HEK293 (cell line): ENCODE results near the gene C17orf100.

Source experiments
- CTCF ChIA-PET: fragments of 350-600 bp; formaldehyde crosslinking; extraction: SDS; loops from one replicate; lab custom pipeline; 2021; ENCODE audit warnings: antibody characterized with exemption; lab: Yijun Ruan, JAX
- POLR2A ChIA-PET: fragments of 300-600 bp; formaldehyde crosslinking; extraction: SDS; loops from one replicate; lab custom pipeline; 2020; ENCODE audit warnings: antibody characterized with exemption, inconsistent platforms; lab: Yijun Ruan, JAX
- H3K27ac ChIP-seq: fragments of 200-500 bp; sonication (Bioruptor generic); 2 replicates; pipeline ENCODE4 v1.5.1; 2014; ENCODE audit warnings: low read depth, low read length, control low read depth, inconsistent platforms; ENCODE audit errors: extremely low read depth
- H3K36me3 ChIP-seq, 2 experiments: fragments of 200-500 bp in 1 of 2; sonication (Bioruptor generic) in 1 of 2; 1 replicate in 1 of 2; 2 replicates in 1 of 2; pipeline ENCODE4 v1.5.1; 2014 to 2017; ENCODE audit warnings: inconsistent platforms in 2 of 2, low read length in 2 of 2; ENCODE audit not compliant: control insufficient read depth in 2 of 2, insufficient read depth in 1 of 2
- H3K4me1 ChIP-seq: fragments of 200-500 bp; sonication (Bioruptor generic); 2 replicates; pipeline ENCODE4 v1.5.1; 2014; ENCODE audit warnings: mild to moderate bottlenecking, low read length, inconsistent platforms; ENCODE audit not compliant: control insufficient read depth, insufficient read depth
- H3K4me3 ChIP-seq: 2 replicates; pipeline ENCODE4 v1.5.1; 2011; ENCODE audit warnings: low read depth, mild to moderate bottlenecking, control low read depth, low read length, moderate library complexity
- H3K9me3 ChIP-seq: fragments of 200-500 bp; sonication (Bioruptor generic); 2 replicates; pipeline ENCODE4 v1.5.1; 2014; ENCODE audit warnings: low read depth, low read length, inconsistent platforms; ENCODE audit not compliant: control insufficient read depth, insufficient read depth
- BCL6B ChIP-seq: fragments of 450-650 bp; formaldehyde crosslinking; IDR thresholded peaks from 2 replicates; pipeline ENCODE4 v1.5.1; 2017; ENCODE audit warnings: missing biosample characterization, missing genetic modification characterization
- FEZF1 ChIP-seq: fragments of 450-650 bp; formaldehyde crosslinking; IDR thresholded peaks from 2 replicates; pipeline ENCODE4 v1.5.1; 2016; ENCODE audit warnings: missing biosample characterization, missing genetic modification characterization
- HOXD13 ChIP-seq: sonication (generic); formaldehyde crosslinking; IDR thresholded peaks from 2 replicates; pipeline ENCODE4 v1.8.0; 2022; ENCODE audit warnings: missing genetic modification reagents, borderline replicate concordance
- SCRT1 ChIP-seq: fragments of 450-650 bp; formaldehyde crosslinking; IDR thresholded peaks from 2 replicates; pipeline ENCODE4 v1.5.1; 2016; ENCODE audit warnings: missing biosample characterization, missing genetic modification characterization, borderline replicate concordance
- SETDB1 ChIP-seq: IDR thresholded peaks from one replicate; pipeline ENCODE4 v1.6.1; 2017; ENCODE audit warnings: mild to moderate bottlenecking, low read length, moderate library complexity, mixed read lengths; ENCODE audit not compliant: insufficient read length
- ZBTB17 ChIP-seq: fragments of 450-650 bp; formaldehyde crosslinking; IDR thresholded peaks from 2 replicates; pipeline ENCODE4 v1.5.1; 2016; ENCODE audit warnings: missing biosample characterization, missing genetic modification characterization
- ZNF140 ChIP-seq: fragments of 450-650 bp; formaldehyde crosslinking; IDR thresholded peaks from 2 replicates; pipeline ENCODE4 v1.5.1; 2016; ENCODE audit warnings: missing biosample characterization, missing genetic modification characterization
- ZNF157 ChIP-seq: fragments of 450-650 bp; formaldehyde crosslinking; IDR thresholded peaks from 2 replicates; pipeline ENCODE4 v1.5.1; 2016; ENCODE audit warnings: missing biosample characterization, missing genetic modification characterization
- ZNF18 ChIP-seq: fragments of 450-650 bp; formaldehyde crosslinking; IDR thresholded peaks from 2 replicates; pipeline ENCODE4 v1.5.1; 2016; ENCODE audit warnings: missing biosample characterization, missing genetic modification characterization
- ZNF223 ChIP-seq: fragments of 450-650 bp; formaldehyde crosslinking; IDR thresholded peaks from 2 replicates; pipeline ENCODE4 v1.5.1; 2016; ENCODE audit warnings: missing biosample characterization, missing genetic modification characterization
- ZNF24 ChIP-seq: fragments of 450-650 bp; formaldehyde crosslinking; IDR thresholded peaks from 2 replicates; pipeline ENCODE4 v1.5.1; 2016; ENCODE audit warnings: missing biosample characterization, missing genetic modification characterization
- ZNF274 ChIP-seq, 2 experiments: fragments of 200-500 bp in 1 of 2; fragments of 450-650 bp in 1 of 2; sonication (Bioruptor generic) in 1 of 2; formaldehyde crosslinking in 1 of 2; IDR thresholded peaks; 2 replicates each; pipeline versions ENCODE4 v1.5.1 to v1.6.1; 2014 to 2016; ENCODE audit warnings: borderline replicate concordance in 1 of 2, inconsistent platforms in 1 of 2, low read length in 1 of 2, missing biosample characterization in 1 of 2, missing genetic modification characterization in 1 of 2
- ZNF280D ChIP-seq: fragments of 450-650 bp; formaldehyde crosslinking; IDR thresholded peaks from 2 replicates; pipeline ENCODE4 v1.5.1; 2016; ENCODE audit warnings: missing biosample characterization, missing genetic modification characterization
- ZNF354C ChIP-seq: fragments of 450-650 bp; formaldehyde crosslinking; IDR thresholded peaks from 2 replicates; pipeline ENCODE4 v1.5.1; 2016; ENCODE audit warnings: missing biosample characterization, missing genetic modification characterization, low read depth, borderline replicate concordance
- ZNF37A ChIP-seq: fragments of 450-650 bp; IDR thresholded peaks from 2 replicates; pipeline ENCODE4 v1.5.1; 2018; ENCODE audit warnings: missing biosample characterization, missing genetic modification characterization
- ZNF510 ChIP-seq: fragments of 450-650 bp; formaldehyde crosslinking; IDR thresholded peaks from 2 replicates; pipeline ENCODE4 v1.5.1; 2018; ENCODE audit warnings: mild to moderate bottlenecking, missing genetic modification characterization, missing biosample characterization; ENCODE audit not compliant: insufficient replicate concordance
- ZNF513 ChIP-seq: fragments of 450-650 bp; IDR thresholded peaks from 2 replicates; pipeline ENCODE4 v1.5.1; 2018; ENCODE audit warnings: missing biosample characterization, missing genetic modification characterization
- ZNF571 ChIP-seq: fragments of 450-650 bp; formaldehyde crosslinking; IDR thresholded peaks from 2 replicates; pipeline ENCODE4 v1.5.0; 2017; ENCODE audit warnings: missing biosample characterization, missing genetic modification characterization
- ZNF664 ChIP-seq: fragments of 450-650 bp; formaldehyde crosslinking; IDR thresholded peaks from 2 replicates; pipeline ENCODE4 v1.5.1; 2016; ENCODE audit warnings: missing biosample characterization, missing genetic modification characterization
- ZNF747 ChIP-seq: fragments of 450-650 bp; formaldehyde crosslinking; IDR thresholded peaks from 2 replicates; pipeline ENCODE4 v1.5.1; 2016; ENCODE audit warnings: missing biosample characterization, missing genetic modification characterization
- ZSCAN23 ChIP-seq: fragments of 450-650 bp; formaldehyde crosslinking; IDR thresholded peaks from 2 replicates; pipeline ENCODE4 v1.5.1; 2016; ENCODE audit warnings: missing biosample characterization, missing genetic modification characterization

Gene C17orf100

GRCh38 chr17:6674586-6674985 lies 23.0 kb downstream of the C17orf100 start:
- ChIA-PET POLR2A (no interaction called here), CTCF (no interaction called here)
- no peaks in the 10 kb centered on the region; a peak in 1 of 3 replicates for H3K36me3 ChIP-seq
- no peak overlapping the region for H3K27ac ChIP-seq
- no peaks in the 10 kb centered on the region for H3K9me3 ChIP-seq
- no peak for TF ChIP-seq ZNF223 (tag by site-specific recombination)
- TF ChIP-seq ZNF274 (IDR thresholded peaks at IDR 0.05; ENCODE audit: low read length): no peak
- no peak for TF ChIP-seq ZNF274 (tag by site-specific recombination; IDR thresholded peaks at IDR 0.05; ENCODE audit: borderline replicate concordance)
- no peak for TF ChIP-seq ZNF24 (tag by site-specific recombination)
- no peak for TF ChIP-seq HOXD13
- no peak for TF ChIP-seq SCRT1 (tag by site-specific recombination)
- TF ChIP-seq SETDB1: no peak
- no peak for TF ChIP-seq ZNF513 (tag by site-specific recombination)
- TF ChIP-seq ZNF280D (tag by site-specific recombination): no peak
- no peak for TF ChIP-seq ZBTB17 (tag by site-specific recombination)
- TF ChIP-seq BCL6B (tag by site-specific recombination): no peak
- no peaks in the 10 kb centered on the region for H3K4me1 ChIP-seq
- H3K4me3 ChIP-seq: no peak overlapping the region

- CTCF ChIA-PET: interaction anchor here (0.6 to 1.1 kb wide), 2 partner anchors 38 to 327 kb away, joined by 3 to 4 read pairs; partner anchors contain the start of gene SLC13A5
- TF ChIP-seq ZNF140 (no peak), ZSCAN23 (tag by site-specific recombination) (no peak), ZNF571 (tag by site-specific recombination) (no peak), ZNF18 (tag by site-specific recombination) (no peak), ZNF747 (no peak), FEZF1 (no peak), ZNF664 (tag by site-specific recombination) (no peak), ZNF37A (tag by site-specific recombination) (no peak), ZNF223 (tag by site-specific recombination) (no peak), ZNF280D (tag by site-specific recombination) (no peak), ZNF510 (tag by site-specific recombination) (no peak), ZNF157 (no peak), ZNF354C (tag by site-specific recombination) (no peak), ZNF513 (tag by site-specific recombination) (no peak)
Measured at GRCh38 chr17:6675201-6675825, 23.8 kb downstream of the C17orf100 start.

More at GRCh38 chr17:6675201-6675825, 23.8 kb downstream of the C17orf100 start:
- Histone ChIP-seq H3K27ac (no peak overlapping the region), H3K4me1 (no peaks in the 10 kb centered on the region), H3K36me3 (no peaks in the 10 kb centered on the region; a peak in 1 of 3 replicates), H3K9me3 (no peaks in the 10 kb centered on the region), H3K4me3 (no peak overlapping the region)
- POLR2A ChIA-PET: no interaction called here
